Uterus (tissue), 4 donors: ENCODE results near the gene ZDHHC8. TPM values are rescaled to one million over a fixed set of nuclear protein-coding genes. Genes with fewer than 3 reads are reported as not detected.

Experiments
- DNase-seq, 2 donors: peaks; one replicate each; pipeline ENCODE4 v3.0.0-alpha.2; 2019 to 2020
- H3K27ac ChIP-seq, 2 donors: fragments of 200-600 bp; sonication (generic); 1 replicate in 1 of 2; 2 replicates in 1 of 2; pipeline ENCODE4 v1.5.1; 2016 to 2018
- H3K27me3 ChIP-seq, 2 donors: fragments of 200-600 bp; sonication (generic); one replicate each; pipeline ENCODE4 v1.5.1; 2018 to 2019; ENCODE audit warnings: control low read depth in 1 of 2
- H3K36me3 ChIP-seq, 2 donors: fragments of 200-600 bp; sonication (generic); one replicate each; pipeline ENCODE4 v1.5.1; 2019; ENCODE audit warnings: control low read depth in 1 of 2
- H3K4me1 ChIP-seq, 2 donors: fragments of 200-600 bp; sonication (generic); one replicate each; pipeline ENCODE4 v1.5.1; 2018 to 2019; ENCODE audit warnings: control low read depth in 1 of 2
- H3K4me3 ChIP-seq, 2 donors: fragments of 200-600 bp; sonication (generic); 1 replicate in 1 of 2; 2 replicates in 1 of 2; pipeline ENCODE4 v1.5.1; 2018 to 2019; ENCODE audit warnings: mild to moderate bottlenecking in 1 of 2
- H3K9me3 ChIP-seq, 2 donors: fragments of 200-600 bp; sonication (generic); one replicate each; pipeline ENCODE4 v1.5.1; 2019; ENCODE audit warnings: control low read depth in 1 of 2
- CTCF ChIP-seq, 4 experiments: fragments of 200-600 bp in 2 of 4; fragments of 450-650 bp in 2 of 4; sonication (generic) in 2 of 4; IDR thresholded peaks; one replicate each; pipeline ENCODE4 v1.5.1; 2016 to 2019; ENCODE audit warnings: antibody characterized with exemption in 4 of 4, mild to moderate bottlenecking in 2 of 4, moderate library complexity in 1 of 4
- POLR2A ChIP-seq, 2 donors: fragments of 450-650 bp; IDR thresholded peaks; one replicate each; pipeline ENCODE4 v1.6.1; 2016; ENCODE audit warnings: antibody characterized with exemption in 2 of 2, mild to moderate bottlenecking in 1 of 2, moderate library complexity in 1 of 2
- intact Hi-C: fragments of 100-400 bp; cut with DNase I; formaldehyde crosslinking; loops from one replicate; pipeline ENCODE4 v1.15.1; 2023; ENCODE audit warnings: low total_unique reads
- total RNA-seq, 4 donors: library from RNA; depleted of rRNA in 3 of 4; stranded (reverse); fragments of >200 nt in 3 of 4; gene quantifications; one replicate each; pipeline versions ENCODE4 v1.1.0 to v1.2.4, GENCODE V29; 2014 to 2023
- donor health status: DM: yes; HTN: yes; CAD: no.

The ZDHHC8 gene
- total RNA-seq, 4 donors from 2014 or later: 2.4 to 87.9 (median 20.1) TPM

GRCh38 chr22:20107951-20108756, 23.4 kb upstream of the ZDHHC8 start:
- H3K9me3 ChIP-seq: no peaks in the 10 kb centered on the region
- TF ChIP-seq CTCF (IDR thresholded peaks at IDR 0.05) (no peak), POLR2A (IDR thresholded peaks at IDR 0.05) (no peak)
- intact Hi-C loops: no loop called here
- no peaks in the 10 kb centered on the region for H3K27me3 ChIP-seq
- H3K27ac ChIP-seq: no peak overlapping the region
- H3K4me3 ChIP-seq: no peak overlapping the region
- no peaks in the 10 kb centered on the region for H3K36me3 ChIP-seq
- H3K4me1 ChIP-seq: no peaks in the 10 kb centered on the region
- DNase-seq: no peak

- Histone ChIP-seq H3K4me1 (no peaks in the 10 kb centered on the region), H3K4me3 (no peak overlapping the region), H3K9me3 (no peaks in the 10 kb centered on the region), H3K27ac (no peak overlapping the region), H3K36me3 (no peaks in the 10 kb centered on the region), H3K27me3 (no peaks in the 10 kb centered on the region)
- intact Hi-C loops: no loop called here
- no peak for DNase-seq
- TF ChIP-seq POLR2A (IDR thresholded peaks at IDR 0.05) (no peak), CTCF (IDR thresholded peaks at IDR 0.05) (no peak)
Measured at GRCh38 chr22:20108757-20109230, 22.8 kb upstream of the ZDHHC8 start.

GRCh38 chr22:20109411-20110358, 21.9 kb upstream of the ZDHHC8 start:
- Histone ChIP-seq H3K9me3 (no peaks in the 10 kb centered on the region), H3K27me3 (no peaks in the 10 kb centered on the region), H3K27ac (no peak overlapping the region), H3K4me3 (no peak overlapping the region), H3K36me3 (no peaks in the 10 kb centered on the region), H3K4me1 (no peaks in the 10 kb centered on the region)
- no peak for DNase-seq
- TF ChIP-seq POLR2A (IDR thresholded peaks at IDR 0.05) (no peak), CTCF (IDR thresholded peaks at IDR 0.05) (no peak)
- intact Hi-C loops: loop anchor here (10.0 kb wide), 1 partner anchor 135 kb away; no protein-coding TSS in a partner anchor

GRCh38 chr22:20110359-20110985, 21.1 kb upstream of the ZDHHC8 start:
- Histone ChIP-seq H3K36me3 (no peaks in the 10 kb centered on the region), H3K4me3 (no peak overlapping the region), H3K4me1 (no peaks in the 10 kb centered on the region), H3K27me3 (no peaks in the 10 kb centered on the region), H3K9me3 (no peaks in the 10 kb centered on the region), H3K27ac (no peak overlapping the region)
- DNase-seq: no peak
- TF ChIP-seq CTCF (IDR thresholded peaks at IDR 0.05) (no peak), POLR2A (IDR thresholded peaks at IDR 0.05) (no peak)
- intact Hi-C loops: loop anchor here (10.0 kb wide), 1 partner anchor 136 kb away; no protein-coding TSS in a partner anchor
